LNCAP (cell line): ENCODE results near the gene ARHGEF16.

Experiments used
- TF ChIP-seq, protein P1 (sequence below): fragments of 450-650 bp; IDR thresholded peaks from 2 replicates; pipeline ENCODE4 v1.5.1; 2017; ENCODE audit warnings: mild to moderate bottlenecking

The ARHGEF16 gene

DNA sequence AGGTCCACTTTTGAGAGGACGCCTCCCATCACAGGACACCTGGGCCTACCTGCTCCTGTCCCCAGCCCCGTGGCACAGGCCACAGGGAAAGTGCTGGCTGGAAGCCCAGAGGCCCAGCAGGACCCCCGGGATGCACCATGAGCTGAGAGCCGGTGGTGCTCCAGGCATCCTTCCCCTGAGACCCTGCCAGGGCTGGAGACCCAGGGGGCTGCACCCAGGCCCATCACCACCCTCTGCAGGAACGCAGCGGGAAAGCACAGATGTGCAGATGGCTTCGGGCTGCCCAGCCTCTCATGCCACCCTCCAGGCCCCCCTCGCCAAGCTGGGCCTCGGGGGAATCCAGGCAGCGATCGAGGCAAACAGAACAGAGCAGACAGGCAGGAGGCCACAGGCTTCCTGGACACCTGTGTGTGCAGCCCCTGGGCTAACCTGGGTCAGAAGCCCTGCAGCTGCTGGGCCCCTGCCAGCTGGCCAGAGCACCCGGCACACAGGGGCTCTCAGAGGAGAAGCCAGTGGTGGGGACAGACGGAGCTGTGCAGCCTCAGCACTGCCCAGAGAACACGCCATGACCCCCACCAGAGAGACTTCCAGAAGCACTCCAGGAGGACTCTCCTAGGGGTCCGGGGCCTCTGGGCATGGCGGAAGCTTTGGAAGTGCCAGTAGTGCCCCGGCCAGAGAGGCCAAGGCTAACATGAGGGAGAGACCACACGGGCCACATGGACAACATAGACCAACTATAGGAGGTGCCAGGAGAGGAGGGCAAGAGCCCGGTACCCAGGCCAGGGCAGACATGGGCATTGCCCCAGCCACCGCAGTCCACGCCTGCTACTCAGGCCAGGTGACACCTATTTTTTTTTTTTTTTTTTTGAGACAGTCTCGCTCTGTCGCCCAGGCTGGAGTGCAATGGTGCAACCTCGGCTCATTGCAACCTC, 71.4 kb downstream of the ARHGEF16 start:
- TF ChIP-seq, protein P1, sequence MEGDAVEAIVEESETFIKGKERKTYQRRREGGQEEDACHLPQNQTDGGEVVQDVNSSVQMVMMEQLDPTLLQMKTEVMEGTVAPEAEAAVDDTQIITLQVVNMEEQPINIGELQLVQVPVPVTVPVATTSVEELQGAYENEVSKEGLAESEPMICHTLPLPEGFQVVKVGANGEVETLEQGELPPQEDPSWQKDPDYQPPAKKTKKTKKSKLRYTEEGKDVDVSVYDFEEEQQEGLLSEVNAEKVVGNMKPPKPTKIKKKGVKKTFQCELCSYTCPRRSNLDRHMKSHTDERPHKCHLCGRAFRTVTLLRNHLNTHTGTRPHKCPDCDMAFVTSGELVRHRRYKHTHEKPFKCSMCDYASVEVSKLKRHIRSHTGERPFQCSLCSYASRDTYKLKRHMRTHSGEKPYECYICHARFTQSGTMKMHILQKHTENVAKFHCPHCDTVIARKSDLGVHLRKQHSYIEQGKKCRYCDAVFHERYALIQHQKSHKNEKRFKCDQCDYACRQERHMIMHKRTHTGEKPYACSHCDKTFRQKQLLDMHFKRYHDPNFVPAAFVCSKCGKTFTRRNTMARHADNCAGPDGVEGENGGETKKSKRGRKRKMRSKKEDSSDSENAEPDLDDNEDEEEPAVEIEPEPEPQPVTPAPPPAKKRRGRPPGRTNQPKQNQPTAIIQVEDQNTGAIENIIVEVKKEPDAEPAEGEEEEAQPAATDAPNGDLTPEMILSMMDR = no peak

DNA sequence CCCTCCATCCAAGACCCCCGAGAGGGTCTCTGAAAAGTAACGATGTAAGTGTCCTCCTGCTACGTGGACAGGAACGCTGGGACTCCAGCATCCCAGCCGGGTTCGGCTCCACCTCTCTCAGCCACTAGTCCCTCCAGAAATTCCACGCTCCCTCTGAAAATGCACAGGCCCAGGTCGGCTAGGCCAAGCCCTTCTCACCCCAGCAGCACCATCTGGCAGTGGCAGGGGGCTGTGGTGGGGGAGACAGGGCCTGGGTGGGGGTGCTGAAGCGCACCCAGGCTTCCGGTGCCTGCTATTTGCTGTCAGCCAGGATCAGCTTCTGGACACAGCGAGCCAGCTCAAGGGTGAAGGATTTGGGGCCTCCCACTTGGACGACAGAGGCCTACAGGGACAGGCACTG, 73.3 kb downstream of the ARHGEF16 start:
- TF ChIP-seq, protein P1 = no peak

GRCh38 chr1:3529099-3529729, 74.7 kb downstream of the ARHGEF16 start:
- TF ChIP-seq, protein P1 = no peak

GRCh38 chr1:3530086-3530925, 75.8 kb downstream of the ARHGEF16 start:
- TF ChIP-seq, protein P1 = no peak
